PC-9 (cell line): ENCODE data around the gene FIG4.
"Not testable (repeated sequence)": the region's sequence is repeated elsewhere in the genome, so short reads cannot be mapped to it uniquely, and the experiment has no call there.

Experiments
- EZH2 ChIP-seq: fragments of 200-600 bp; sonication (generic); IDR thresholded peaks from 2 replicates; pipeline ENCODE4 v1.8.0; 2017; ENCODE audit warnings: antibody characterized with exemption, low read depth
- TF ChIP-seq, protein P1 (sequence below): fragments of 200-600 bp; sonication (generic); conservative IDR thresholded peaks from 2 replicates; pipeline ENCODE4 v1.6.1; 2017; ENCODE audit warnings: mixed run types, antibody characterized with exemption, mild to moderate bottlenecking, moderate library complexity

GRCh38 chr6:109831352-109831751 is 140.3 kb downstream of the FIG4 start:
- TF ChIP-seq, protein P1, sequence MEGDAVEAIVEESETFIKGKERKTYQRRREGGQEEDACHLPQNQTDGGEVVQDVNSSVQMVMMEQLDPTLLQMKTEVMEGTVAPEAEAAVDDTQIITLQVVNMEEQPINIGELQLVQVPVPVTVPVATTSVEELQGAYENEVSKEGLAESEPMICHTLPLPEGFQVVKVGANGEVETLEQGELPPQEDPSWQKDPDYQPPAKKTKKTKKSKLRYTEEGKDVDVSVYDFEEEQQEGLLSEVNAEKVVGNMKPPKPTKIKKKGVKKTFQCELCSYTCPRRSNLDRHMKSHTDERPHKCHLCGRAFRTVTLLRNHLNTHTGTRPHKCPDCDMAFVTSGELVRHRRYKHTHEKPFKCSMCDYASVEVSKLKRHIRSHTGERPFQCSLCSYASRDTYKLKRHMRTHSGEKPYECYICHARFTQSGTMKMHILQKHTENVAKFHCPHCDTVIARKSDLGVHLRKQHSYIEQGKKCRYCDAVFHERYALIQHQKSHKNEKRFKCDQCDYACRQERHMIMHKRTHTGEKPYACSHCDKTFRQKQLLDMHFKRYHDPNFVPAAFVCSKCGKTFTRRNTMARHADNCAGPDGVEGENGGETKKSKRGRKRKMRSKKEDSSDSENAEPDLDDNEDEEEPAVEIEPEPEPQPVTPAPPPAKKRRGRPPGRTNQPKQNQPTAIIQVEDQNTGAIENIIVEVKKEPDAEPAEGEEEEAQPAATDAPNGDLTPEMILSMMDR: not testable (repeated sequence)
- not testable (repeated sequence) for TF ChIP-seq EZH2
